PC-9 (cell line): Measurements from ENCODE around the gene NTM.

Experiments
- CTCF ChIP-seq: fragments of 200-600 bp; sonication (generic); conservative IDR thresholded peaks from 2 replicates; pipeline ENCODE4 v1.6.1; 2017; ENCODE audit warnings: mixed run types, antibody characterized with exemption, mild to moderate bottlenecking, moderate library complexity
- EZH2 ChIP-seq: fragments of 200-600 bp; sonication (generic); IDR thresholded peaks from 2 replicates; pipeline ENCODE4 v1.8.0; 2017; ENCODE audit warnings: antibody characterized with exemption, low read depth

GRCh38 chr11:131910523-131911387 is 540.3 kb downstream of the NTM start:
- no peak for TF ChIP-seq EZH2
- no peak for TF ChIP-seq CTCF
